GM11168 (cell line): ENCODE results near the gene STK10.
"Not testable (repeated sequence)": the region's sequence is repeated elsewhere in the genome, so short reads cannot be mapped to it uniquely, and the experiment has no call there.

Experiments
- in situ Hi-C: fragments of 300-500 bp; cut with MboI; formaldehyde crosslinking; loops from one replicate; pipeline ENCODE4 v1.12.0; 2022; ENCODE audit warnings: low sequenced_read_pairs; ENCODE audit not compliant: unreplicated experiment

STK10 gene

DNA sequence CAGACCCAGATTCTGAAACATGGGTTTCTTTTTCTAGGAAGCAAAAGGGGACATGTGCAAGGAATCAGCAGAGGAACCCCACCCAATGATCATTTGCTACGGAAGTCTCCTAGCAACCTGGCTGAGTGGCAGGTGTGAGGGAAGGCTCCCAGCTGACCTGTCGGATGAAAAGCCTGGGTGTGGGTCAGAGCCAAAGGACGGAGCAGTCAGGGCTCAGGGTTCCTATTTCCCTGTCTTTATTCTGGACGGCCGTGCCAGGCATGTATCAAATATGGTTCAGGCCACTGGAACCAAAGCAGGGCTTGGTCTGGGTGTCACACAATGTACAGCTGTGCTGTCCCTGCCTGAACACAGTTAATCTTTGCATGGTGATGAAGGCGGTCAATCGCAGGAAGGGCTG is 20.1 kb downstream of the STK10 start:
- in situ Hi-C loops = no loop called here

DNA sequence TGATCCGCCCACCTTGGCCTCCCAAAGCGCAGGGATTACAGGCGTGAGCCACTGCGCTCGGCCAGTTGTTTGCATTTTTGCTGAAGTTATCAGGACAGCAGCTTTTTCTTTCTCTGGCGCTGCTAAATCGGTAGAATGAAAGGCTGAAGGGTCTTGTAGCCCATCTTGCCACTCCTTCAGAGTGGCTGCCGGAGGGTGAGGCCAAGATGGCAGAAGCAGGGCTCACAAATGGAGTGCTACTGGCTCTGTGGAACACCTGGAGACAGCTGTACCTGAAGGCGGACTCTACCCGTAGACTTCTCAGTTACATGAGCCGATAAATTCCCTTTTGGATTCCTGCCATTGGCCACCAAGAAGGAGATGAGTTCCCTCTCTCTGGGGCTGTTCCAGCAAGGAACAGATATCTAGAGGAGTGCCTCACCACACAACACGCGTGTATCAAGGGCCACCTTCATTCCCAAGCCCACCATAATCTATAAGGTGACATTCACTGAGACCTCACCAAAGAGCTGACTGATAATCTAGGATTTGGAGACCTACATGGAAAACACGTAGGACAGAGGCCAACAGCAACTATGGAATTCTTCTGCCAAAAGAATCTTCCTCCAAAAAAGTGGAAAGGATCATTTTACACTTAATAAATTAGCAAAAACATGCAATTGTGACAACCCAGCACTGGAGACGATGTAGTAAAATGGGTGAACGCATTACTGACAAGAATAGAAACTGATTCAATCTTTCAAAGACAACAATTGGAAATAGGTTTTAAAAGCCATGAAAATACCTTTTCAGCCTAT is 21.8 kb downstream of the STK10 start:
- in situ Hi-C loops = no loop called here

DNA sequence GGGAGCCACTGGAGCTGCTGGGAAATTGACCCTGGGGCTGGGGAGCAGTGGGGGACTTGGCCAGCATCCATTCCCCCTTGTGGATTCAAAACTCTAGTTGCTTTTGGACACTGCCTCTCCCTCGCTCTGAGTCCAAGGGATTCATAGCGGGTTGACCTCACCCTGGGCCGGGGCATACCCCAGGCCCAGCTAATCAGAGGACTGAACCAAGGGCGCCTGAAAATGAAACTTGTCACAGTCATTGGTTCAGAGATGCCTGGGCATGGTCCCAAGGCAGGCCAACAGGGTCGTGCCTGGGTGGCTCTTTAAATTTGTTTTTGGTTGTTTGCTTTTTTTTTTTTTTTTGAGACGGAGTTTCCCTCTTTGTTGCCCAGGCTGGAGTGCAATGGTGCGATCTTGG is 22.6 kb downstream of the STK10 start:
- in situ Hi-C loops = no loop called here

DNA sequence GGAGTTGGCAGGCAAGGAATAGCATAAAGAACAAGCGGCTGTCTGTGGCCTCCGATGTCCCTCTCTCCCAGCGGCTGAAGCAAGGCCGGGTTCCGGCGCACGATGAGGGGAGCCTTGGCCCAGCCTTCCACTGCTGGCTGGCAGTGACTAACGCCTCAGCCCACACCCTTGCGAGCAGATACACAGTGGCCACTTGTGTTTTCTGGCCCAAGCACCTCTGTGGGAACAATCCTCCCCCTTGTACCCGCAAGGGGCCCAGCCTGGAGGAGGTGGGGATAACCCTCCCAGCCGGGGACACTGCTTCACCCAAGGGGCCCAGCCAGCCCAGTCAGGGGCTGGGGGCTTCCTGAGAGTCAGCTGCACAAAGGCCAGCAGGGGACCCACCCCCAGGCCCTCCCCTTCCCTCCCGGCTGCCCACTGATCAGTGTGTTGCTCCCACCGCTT is 23.2 kb downstream of the STK10 start:
- in situ Hi-C loops = no loop called here

DNA sequence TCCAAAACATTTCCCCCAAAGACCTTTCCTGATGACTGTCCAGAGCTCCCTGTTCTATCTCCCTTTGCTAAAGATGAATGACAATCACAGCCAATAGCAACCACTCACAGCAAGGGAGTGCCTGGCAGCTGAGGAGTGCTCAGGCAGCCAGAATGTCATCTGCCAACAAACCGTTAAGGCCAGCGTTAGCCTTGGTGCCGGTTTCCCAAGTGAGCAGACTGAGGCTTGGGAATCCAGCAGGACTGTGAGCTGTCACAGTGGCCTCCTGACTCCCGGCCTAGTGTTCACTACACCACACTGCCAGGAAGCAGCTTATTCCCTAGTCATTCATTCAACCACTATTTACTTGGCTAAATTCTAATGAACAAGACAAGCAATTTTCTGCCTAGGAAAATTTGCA is 24.7 kb downstream of the STK10 start:
- in situ Hi-C loops = no loop called here

DNA sequence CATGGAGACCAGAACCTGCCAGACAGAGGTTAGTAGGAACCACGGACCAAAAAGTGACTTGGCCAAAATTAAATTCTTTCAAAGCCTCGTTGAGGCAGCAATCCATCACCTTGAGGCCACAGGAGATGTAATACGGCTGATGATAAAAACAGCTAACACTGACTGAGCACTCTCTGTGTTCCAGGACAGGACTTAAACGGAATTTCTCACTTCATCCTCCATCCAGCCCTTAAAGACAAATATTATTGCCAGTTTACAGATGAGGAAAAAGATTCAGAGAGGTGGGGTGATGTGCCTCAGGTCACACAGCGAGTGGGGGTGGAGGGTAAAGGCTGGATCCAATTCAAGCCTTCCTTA is 25.1 kb downstream of the STK10 start:
- in situ Hi-C loops = no loop called here

DNA sequence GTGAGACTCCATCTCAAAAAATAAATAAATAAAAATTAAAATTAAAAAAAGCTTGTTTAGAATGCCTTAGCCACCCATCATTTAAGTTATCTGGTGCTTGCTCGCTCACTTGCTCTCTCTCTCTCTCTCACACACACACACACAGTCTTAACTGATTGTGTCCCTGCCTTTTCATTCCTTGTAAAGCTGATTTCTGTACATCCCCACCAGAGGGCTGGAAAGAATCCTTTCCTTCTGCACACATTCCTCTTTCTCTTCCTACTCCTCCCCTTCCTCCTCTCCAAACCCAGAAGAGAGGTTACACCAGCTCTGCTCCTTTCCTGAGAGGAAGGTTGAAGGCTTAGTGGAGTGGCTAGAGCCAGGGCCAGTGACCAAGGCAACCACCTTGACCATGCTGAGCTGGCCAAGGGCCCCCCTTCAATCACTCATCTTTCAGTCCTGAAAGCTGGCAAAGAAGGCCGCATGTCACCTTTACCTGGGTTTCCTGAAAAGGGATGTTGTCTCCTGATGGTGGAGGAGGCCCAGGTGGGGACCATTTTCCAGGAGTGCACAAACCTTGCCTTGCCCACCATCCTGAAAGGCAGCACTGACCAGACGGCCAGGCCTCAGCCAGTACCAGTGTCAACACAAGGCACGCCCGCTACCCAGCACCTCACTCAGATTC is 25.6 kb downstream of the STK10 start:
- in situ Hi-C loops = no loop called here

DNA sequence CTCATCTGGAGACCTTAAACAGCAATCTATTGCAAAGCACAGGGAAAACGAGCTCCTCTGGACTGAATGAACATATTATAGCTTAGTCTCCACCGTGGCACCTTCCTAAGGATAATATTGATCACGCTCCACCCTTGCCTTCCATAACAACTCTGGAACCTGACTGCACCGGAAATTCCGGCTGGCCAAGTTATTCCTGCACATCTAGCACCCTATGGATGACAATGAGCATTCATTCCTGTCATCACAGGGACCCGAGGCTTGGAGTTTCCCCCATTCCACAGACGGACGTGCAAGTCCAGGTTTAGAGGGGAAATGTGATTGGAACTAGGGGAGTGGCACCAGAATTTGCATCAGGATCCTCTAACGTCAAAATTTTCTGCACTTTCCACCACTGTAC is 27.5 kb downstream of the STK10 start:
- in situ Hi-C loops = no loop called here

DNA sequence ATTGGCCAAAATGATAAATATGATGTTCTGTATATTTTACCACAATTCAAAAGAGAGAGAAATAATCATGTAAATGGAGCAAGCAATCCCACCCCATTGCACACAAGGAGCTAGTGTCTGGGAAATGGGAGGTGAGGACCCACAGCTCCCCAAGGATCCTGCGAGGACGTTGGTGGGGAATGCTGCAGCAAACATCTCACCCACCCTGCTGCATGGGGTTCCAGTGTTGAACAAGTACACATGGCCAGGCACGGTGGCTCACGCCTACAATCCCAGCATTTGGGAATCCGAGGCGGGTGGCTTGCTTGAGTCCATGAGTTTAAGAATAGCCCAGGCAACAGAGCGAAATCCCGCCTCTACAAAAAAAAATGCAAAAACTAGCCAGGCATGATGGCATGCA is 29.0 kb downstream of the STK10 start:
- in situ Hi-C loops = no loop called here

DNA sequence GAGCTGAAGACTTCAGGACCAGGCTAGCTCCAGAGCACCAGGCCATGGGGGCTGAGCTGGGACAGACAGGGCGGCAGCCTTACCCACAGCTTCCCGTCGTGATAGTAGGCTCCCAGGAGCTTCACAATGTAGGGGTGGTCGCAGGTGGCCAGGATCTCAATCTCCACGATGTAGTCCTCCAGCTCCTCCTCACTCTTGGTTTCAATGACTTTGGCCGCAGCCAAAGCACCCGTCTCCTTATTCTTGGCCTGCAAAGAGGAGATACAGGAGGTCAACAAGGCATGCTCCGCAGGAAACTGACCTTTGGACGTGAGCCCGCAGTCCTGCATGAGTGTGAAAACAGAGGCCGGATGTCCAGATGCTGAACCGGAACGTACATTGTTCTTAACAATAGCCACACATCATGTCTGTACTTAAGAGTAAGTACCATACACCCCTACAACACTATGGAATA is 31.5 kb downstream of the STK10 start:
- in situ Hi-C loops = no loop called here

DNA sequence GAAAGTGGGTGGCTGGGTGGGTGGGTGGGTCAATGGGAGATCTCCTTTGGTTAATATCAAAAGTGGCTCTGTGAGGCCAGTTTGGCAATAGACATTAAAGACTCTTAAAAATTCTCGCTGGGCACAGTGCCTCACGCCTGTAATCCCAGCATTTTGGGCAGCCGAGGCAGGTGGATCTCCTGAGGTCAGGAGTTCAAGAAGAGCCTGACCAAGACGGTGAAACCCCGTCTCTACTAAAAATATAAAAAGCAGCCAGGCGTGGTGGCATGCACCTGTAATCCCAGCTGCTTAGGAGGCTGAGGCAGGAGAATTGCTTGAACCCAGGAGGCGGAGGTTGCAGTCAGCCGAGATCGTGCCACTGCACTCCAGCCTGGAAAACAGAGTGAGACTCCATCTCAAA is 32.9 kb downstream of the STK10 start:
- in situ Hi-C loops = not testable (repeated sequence)

DNA sequence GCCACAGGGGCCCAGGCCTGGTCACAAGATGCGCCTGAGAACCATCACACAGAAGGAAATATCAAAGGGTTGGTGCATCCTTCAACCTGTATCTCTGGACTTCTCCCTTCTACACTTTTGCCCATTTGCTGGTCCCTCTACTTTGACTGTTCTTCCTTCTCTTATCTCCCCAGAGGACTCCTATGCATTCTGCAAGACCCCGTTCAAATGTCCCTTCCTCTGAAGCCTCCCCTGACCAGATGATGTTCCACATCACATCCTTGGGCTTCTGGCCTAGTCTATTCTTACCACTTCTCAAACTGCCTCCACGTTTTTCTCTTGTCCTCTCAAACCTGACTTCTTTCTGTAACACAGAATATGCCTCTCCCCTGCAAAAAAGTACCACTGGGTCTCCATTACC is 34.3 kb downstream of the STK10 start:
- in situ Hi-C loops = no loop called here

DNA sequence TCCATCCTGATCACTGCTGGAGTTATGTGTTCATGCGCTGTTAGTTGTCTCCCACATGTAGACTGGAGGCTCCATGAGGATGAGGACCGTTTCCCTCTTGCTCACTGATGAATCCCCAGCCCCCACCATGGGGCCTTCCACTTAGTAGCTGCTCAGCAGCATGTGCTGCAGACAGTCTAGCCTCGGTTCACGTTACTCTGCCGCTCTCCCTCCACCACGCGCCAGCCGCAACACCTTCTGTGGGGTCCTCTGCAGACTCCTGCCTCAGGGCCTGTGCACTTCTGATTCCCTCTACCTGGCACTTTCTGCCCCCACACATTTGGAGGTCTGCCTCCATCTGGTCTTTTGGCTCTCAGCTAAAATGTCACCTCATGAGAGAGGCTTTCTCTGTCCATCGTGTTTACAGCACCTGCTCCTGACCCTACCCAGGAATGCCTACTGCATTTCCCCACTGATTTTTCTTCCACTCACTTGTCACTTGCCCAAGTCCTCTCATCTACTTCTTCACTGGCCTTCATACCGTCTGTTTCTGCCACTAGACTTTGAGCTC is 36.3 kb downstream of the STK10 start:
- in situ Hi-C loops = no loop called here

DNA sequence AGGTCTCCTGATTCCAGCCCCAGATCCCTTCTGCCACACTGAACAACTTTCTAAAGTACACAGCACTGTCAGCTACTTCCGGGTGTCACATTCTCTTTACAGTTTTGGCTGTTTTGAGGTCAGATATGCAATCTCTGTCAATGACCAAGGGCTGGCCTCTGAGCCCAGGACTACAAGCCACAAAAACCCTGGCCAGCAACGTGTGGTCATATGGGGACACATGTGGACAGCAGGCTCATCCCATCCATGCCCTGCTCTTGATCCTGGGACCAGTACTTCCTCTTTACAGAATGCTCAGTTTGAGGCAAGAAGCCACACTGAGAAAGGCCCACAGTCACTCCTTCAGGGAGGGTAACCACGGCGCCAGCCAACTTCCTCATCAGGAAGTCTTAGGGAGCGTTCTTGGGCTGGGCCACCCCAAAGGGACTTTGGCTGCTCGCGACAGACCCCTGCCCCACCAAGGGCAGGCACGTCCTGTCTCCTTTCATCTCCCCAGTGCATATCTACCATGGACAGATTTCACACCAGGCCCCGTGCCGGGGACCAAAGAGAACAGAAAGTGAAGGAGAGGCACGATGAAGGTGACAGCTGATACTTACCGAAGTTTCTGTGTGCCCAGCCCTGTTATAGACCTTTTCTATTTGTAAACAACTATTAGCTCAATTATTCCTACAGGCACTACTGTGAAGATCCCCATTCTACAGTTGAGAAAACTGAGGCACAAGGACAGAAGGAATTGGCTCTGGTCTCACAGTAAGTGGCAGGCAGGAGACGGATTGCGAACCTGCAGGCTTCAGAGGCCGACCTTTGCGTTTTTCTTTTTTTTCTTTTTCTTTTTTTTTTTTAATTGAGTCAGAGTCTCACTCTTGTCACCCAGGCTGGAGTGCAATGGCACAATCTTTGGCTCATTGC is 37.3 kb downstream of the STK10 start:
- in situ Hi-C loops = no loop called here

DNA sequence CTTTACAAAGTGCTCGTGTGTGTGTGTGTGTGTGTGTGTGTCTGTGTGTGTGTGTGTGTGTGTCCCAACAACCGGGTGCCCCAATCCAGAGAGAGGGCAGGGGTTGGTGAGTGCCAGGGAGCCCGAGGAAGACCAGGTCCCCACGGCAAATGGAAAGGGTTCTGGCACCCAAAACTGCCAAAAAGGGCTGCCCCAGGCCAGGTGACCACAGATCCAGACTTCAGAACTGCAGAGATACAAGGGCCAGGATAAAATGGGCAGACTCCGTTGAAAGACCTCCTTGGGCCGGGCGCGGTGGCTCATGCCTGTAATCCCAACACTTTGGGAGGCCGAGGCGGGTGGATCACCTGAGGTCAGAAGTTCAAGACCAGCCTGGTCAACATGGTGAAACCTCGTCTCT is 38.5 kb downstream of the STK10 start:
- in situ Hi-C loops = not testable (repeated sequence)

DNA sequence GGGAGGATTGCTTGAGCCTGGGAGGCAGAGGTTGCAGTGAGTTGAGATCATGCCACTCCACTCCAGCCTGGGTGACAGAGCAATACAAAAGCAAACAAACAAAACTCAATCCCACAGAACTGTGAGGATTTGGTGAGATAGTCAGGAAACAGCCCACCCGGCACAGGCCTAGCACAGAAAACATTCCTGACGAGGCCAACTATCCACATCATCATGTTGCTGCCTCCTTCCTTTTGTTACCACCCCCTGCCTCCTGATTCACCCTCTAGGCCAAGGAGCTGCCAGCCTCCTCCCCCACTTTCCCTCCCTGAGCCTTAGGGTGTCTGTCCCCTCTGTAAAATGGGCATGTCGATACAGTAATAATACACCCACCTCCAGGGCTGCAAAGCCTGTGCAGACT is 39.0 kb downstream of the STK10 start:
- in situ Hi-C loops = no loop called here

DNA sequence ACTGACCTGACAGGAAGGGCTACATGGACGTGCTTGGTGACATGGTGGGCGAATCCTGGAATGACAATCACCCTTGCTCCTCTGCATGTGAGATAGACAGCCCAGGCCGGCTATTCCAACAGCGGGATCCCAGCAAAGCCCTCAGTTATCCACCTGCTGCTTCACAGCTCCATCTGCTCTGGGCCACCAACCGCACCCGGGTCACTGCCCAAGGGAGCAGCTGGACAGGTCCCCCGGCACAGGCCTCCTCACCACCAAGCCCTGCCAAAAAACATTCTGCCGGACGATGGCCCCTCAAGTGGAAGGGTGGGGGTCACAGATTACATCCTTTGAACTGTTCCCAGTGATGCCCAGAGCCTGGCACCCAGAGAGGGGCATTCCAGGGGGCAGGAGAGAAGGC is 39.6 kb downstream of the STK10 start:
- in situ Hi-C loops = no loop called here

DNA sequence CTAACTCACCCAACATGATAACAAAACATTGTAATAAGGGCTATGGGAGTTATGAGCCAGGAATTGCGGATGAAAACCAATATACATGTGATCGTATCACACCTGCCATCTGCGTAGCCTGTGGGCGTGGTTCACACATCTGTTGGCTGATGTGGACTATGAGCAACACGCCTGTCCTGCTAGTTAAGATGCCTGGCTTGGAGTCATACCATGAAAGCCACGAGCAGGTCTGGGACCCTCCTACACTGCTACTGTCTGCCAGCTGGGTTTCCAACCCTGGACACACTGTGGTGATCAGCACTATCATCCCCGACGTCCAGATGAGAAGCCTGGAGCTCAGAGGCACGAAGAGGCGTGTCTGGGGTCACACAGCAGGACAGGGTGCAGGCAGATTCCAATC is 40.2 kb downstream of the STK10 start:
- in situ Hi-C loops = no loop called here

DNA sequence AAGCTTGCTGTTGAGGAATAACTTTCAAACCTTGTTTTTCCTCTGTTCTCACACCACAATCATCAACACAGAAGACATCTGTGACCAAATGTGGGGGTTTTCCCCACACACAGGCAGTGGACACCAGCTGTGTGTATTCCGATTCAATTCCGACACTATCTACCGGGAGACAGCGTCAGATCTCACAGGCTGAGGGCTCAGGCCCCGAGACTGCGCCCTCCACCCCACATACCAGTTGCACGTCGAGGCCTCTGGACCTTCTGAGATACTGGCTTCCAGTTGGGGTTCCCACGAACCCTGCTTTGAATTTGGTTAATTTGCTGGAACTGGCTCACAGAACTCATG is 41.3 kb downstream of the STK10 start:
- in situ Hi-C loops = no loop called here

DNA sequence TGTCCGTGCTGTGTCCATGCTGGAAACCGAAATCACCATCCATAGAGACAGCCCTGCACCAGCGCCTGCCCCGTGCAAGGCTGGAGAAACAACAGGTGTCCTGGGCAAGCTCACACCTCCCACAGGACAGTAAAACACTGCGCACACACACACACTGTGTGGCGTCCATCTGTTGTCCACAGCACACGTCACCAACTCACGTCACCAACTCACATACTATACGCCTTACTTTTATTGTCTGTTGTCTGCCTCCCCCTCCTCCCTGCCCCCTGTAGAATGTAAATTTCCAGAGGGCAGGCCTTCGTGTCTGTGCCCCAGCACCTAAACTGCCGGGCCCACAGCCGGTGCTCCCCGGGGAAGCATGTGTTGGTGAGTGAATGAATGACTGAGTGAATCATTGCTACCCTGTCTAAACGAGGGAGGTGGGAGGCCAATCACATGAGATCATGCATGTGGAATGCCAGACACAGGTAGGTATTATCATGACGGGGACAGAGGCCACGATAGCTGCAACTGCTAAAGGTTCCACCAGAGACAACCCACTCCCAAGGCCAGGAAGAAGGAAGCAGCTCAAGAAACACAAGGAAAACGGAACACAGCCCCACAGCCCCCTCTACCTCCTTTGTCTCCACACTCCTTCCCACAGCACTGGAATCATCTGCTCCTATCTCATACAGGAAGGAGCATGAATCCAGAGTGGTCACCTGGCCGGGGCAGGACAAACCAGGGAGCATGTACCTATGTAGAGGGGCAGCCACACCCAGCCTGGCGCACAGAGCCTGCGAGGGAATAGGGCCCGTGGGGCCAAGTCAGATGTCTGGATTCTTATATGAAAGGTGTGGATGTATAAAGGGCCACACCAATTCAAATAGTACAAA is 41.9 kb downstream of the STK10 start:
- in situ Hi-C loops = no loop called here
